Bladder microvascular endothelial cell (primary cell): ENCODE data around the gene CTTN. TPM values are rescaled to one million over a fixed set of nuclear protein-coding genes. Genes with fewer than 3 reads are reported as not detected.

Source experiments
- total RNA-seq: library from RNA; depleted of rRNA; stranded (reverse); fragments of >200 nt; gene quantifications from 2 replicates; pipeline ENCODE4 v1.2.3, GENCODE V29; 2014

CTTN gene
- 256 and 405 TPM in 2 replicates for total RNA-seq

GRCh38 chr11:70397983-70398833 is at the start of gene CTTN:
CTTN (plus strand) TSS chr11:70398529; CDS start chr11:70407298, 8,769 bp downstream.

Other genes with a start within 250 kb of the CTTN start
- gene FADD, start 195.2 kb upstream of the CTTN start, total RNA-seq = 42.9 and 49.3 TPM in 2 replicates
- gene PPFIA1, start 127.8 kb upstream of the CTTN start, total RNA-seq = 19.4 and 41.4 TPM in 2 replicates